Heart right ventricle (tissue), 16 donors: ENCODE measurements around the gene FAM184B. TPM values are rescaled to one million over a fixed set of nuclear protein-coding genes. Genes with fewer than 3 reads are reported as not detected.

Source experiments
- ATAC-seq, 8 donors: fragments of 200-7000 bp; cut with Tn5 transposase; one replicate each; pipeline ENCODE4 v1.9.1; 2020; ENCODE audit warnings: mild to moderate bottlenecking in 8 of 8, moderate library complexity in 8 of 8, moderate number of reproducible peaks in 1 of 8
- DNase-seq, 2 donors: peaks; one replicate each; pipeline ENCODE4 v3.0.0-alpha.2; 2020
- H3K27ac ChIP-seq, 10 donors: fragments of 200-600 bp; sonication (generic) in 2 of 10; one replicate each; pipeline versions ENCODE4 v1.5.0 to v1.8.0; 2020 to 2022; ENCODE audit warnings: mild to moderate bottlenecking in 3 of 10
- H3K27me3 ChIP-seq, 7 donors: fragments of 200-600 bp; one replicate each; pipeline ENCODE4 v1.8.0; 2021 to 2022; ENCODE audit warnings: mild to moderate bottlenecking in 2 of 7
- H3K36me3 ChIP-seq, 9 donors: fragments of 200-600 bp; sonication (generic) in 1 of 9; one replicate each; pipeline versions ENCODE4 v1.5.0 to v1.8.0; 2020 to 2022; ENCODE audit warnings: mild to moderate bottlenecking in 2 of 9
- H3K4me1 ChIP-seq, 9 donors: fragments of 200-600 bp; sonication (generic) in 1 of 9; one replicate each; pipeline versions ENCODE4 v1.5.0 to v1.8.0; 2020 to 2022; ENCODE audit warnings: mild to moderate bottlenecking in 4 of 9
- H3K4me3 ChIP-seq, 10 donors: fragments of 200-600 bp; sonication (generic) in 2 of 10; one replicate each; pipeline versions ENCODE4 v1.5.0 to v1.8.0; 2020 to 2022; ENCODE audit warnings: mild to moderate bottlenecking in 7 of 10, moderate library complexity in 2 of 10
- H3K9me3 ChIP-seq, 11 donors: fragments of 200-600 bp in 10 of 11; sonication (generic) in 2 of 11; one replicate each; pipeline versions ENCODE4 v1.5.0 to v1.8.0; 2013 to 2022; ENCODE audit warnings: mild to moderate bottlenecking in 2 of 11, control low read depth in 1 of 11, moderate library complexity in 1 of 11
- WGBS, 2 donors: extraction: QIAGEN DNeasy Blood & Tissue Kit; methylation state at CpG; one replicate each; pipeline ENCODE4 v1.1.7; 2013; ENCODE audit warnings: inconsistent platforms in 1 of 2; 5-methylcytosine and 5-hydroxymethylcytosine counted together
- intact Hi-C, 10 donors: fragments of 100-400 bp; cut with DNase I; formaldehyde crosslinking; loops; one replicate each; pipeline versions ENCODE4 v1.11.1 to v1.14.2; 2022
- polyA plus RNA-seq, 2 donors: library from polyadenylated mRNA; stranded (reverse); fragments of 200-250 nt; gene quantifications; one replicate each; pipeline ENCODE4 v1.2.3, GENCODE V29; 2013
- total RNA-seq, 10 donors: library from RNA; stranded (reverse); fragmentation: NEBNext Ultra II Directional in 3 of 10; extraction: Animal tissue kit (Norgen Biotek cat#: 25700) in 3 of 10; gene quantifications; one replicate each; pipeline versions ENCODE4 v1.2.1 to v1.2.4, GENCODE V29; 2021 to 2023
- TF ChIP-seq, protein P1 (sequence below), 9 donors: fragments of 200-600 bp; sonication (generic) in 2 of 9; IDR thresholded peaks; one replicate each; pipeline versions ENCODE4 v1.5.0 to v1.8.0; 2021 to 2022; ENCODE audit warnings: antibody characterized with exemption in 9 of 9, mild to moderate bottlenecking in 5 of 9, moderate library complexity in 1 of 9
- donor health status: Arrhythmogenic right ventricular cardiomyopathy.
- donor health status: ischemic (EF 13 %, LVEDD 7.1; RV severe dilation, severe dysfunction).
- donor health status: healthy with polysubstance abuse.
- donor health status: DM: no; HTN: yes; CAD: no.
- donor health status: DM: no; HTN: no; CAD: no.
- donor health status: ischemic (EF 25% LVEDD 6.9; RV normal size, moderate dysfunction).
- donor health status: ischemic (EF 25% LVEDD 5.7; RV mildly dilated, moderate dysfunction).
- donor health status: healthy.
- donor health status: DM: yes; HTN: yes; CAD: no.
- donor health status: Ischemic cardiomyopathy.
- donor health status: ischemic (EF 35%, LVEDD 5.7; RV mildly dilated, moderate dysfunction).
- donor health status: nonischemic (EF 11% LVEDD 7.7; RV severe dilation, severe dysfunction).
- donor health status: DM: yes; HTN: yes; CAD: no.
- donor health status: PGD.
- donor health status: ischemic (EF 29% LVEDD 5.4; RV normal size, mild dysfunction).
- donor health status: nonischemic (EF 23%, LVEDD 6.1; RV moderate dilation, normal function).

FAM184B gene
- total and polyA plus RNA-seq, 12 donors: 0.01 to 0.07 TPM; not detected in 10

DNA sequence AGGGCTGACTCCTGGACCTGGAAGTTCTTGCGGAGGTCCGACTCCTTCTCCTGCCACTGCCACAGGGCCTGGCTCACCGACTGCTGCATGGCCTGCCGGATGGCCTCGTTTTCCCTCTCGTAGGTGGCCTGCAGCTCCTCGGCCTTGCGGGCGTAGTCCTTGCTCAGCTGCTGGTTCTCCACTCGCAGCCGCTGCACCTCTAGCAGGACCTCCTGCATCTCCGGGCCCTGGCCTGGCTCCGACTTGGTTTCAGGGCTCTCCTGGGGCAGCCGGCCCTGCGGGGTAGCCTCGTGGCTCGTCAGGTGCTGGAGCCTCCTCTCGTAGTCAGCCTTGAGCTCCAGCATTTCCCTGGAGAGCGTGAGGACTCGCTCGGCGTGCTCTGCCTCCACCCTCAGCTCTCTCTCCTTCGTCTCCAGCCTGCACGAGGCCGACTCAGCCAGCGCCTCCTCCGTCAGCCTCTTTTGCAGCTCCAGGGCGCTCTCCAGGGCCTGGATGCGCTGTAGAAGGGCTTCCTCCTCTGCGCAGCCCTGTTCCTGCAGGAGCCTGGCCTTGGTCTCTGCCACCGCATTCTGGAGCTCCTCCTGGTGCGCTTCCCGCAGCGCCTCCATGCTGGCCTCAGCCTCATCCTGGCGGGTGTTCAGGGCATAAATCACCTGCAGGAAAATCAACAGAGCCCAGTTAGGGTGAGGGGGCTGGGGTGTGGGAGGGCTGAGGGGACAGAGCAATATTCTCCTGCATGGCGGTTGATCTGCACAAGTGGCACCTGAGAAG lies 72.2 kb downstream of the FAM184B start:
- no peak overlapping the region for H3K4me3 ChIP-seq
- H3K27ac ChIP-seq: no peak overlapping the region
- H3K9me3 ChIP-seq: no peaks in the 10 kb centered on the region
- ATAC-seq: peak in 1 of 8 donors; percentile 22
- DNase-seq: no peak
- no peaks in the 10 kb centered on the region for H3K36me3 ChIP-seq
- H3K4me1 ChIP-seq: peaks cover 0 to 3% (median 0%) of the 10 kb centered on the region in 9 donors
- H3K27me3 ChIP-seq: peaks cover 0 to 10% (median 0%) of the 10 kb centered on the region in 7 donors
- intact Hi-C loops: no loop called here
- TF ChIP-seq, protein P1, sequence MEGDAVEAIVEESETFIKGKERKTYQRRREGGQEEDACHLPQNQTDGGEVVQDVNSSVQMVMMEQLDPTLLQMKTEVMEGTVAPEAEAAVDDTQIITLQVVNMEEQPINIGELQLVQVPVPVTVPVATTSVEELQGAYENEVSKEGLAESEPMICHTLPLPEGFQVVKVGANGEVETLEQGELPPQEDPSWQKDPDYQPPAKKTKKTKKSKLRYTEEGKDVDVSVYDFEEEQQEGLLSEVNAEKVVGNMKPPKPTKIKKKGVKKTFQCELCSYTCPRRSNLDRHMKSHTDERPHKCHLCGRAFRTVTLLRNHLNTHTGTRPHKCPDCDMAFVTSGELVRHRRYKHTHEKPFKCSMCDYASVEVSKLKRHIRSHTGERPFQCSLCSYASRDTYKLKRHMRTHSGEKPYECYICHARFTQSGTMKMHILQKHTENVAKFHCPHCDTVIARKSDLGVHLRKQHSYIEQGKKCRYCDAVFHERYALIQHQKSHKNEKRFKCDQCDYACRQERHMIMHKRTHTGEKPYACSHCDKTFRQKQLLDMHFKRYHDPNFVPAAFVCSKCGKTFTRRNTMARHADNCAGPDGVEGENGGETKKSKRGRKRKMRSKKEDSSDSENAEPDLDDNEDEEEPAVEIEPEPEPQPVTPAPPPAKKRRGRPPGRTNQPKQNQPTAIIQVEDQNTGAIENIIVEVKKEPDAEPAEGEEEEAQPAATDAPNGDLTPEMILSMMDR (IDR thresholded peaks at IDR 0.05): no peak
- WGBS, 2 donors: 75 to 81% methylated on average over 36 of the region's 36 CpGs

DNA sequence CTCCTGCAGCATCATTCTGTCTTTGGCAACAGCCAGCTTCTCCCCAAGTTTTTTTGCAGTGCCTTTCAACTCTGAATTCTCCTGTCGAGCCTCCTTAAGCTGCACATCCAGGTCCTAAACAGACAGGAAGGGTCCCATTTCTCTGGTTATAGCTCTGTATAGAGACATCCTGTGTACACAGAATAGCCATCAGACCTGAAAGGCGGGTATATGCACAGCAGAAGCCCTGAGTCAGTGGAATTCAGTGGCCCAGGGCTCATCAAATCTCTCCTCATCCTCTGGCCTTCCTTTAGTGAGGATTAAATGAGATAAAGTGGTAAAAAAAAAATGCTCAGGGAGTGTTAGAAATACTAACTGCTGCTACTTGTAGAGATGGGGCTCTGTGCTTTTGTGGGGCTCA lies 73.8 kb downstream of the FAM184B start:
- no peaks in the 10 kb centered on the region for H3K36me3 ChIP-seq
- H3K4me3 ChIP-seq: no peak overlapping the region
- TF ChIP-seq, protein P1 (IDR thresholded peaks at IDR 0.05): no peak
- peaks cover 0 to 3% (median 0%) of the 10 kb centered on the region in 9 donors for H3K4me1 ChIP-seq
- ATAC-seq: no peak
- intact Hi-C loops: no loop called here
- WGBS, 2 donors: 69 to 73% methylated on average over 2 of the region's 2 CpGs
- DNase-seq: no peak
- no peaks in the 10 kb centered on the region for H3K9me3 ChIP-seq
- H3K27me3 ChIP-seq: peaks cover 0 to 10% (median 0%) of the 10 kb centered on the region in 7 donors
- H3K27ac ChIP-seq: no peak overlapping the region

DNA sequence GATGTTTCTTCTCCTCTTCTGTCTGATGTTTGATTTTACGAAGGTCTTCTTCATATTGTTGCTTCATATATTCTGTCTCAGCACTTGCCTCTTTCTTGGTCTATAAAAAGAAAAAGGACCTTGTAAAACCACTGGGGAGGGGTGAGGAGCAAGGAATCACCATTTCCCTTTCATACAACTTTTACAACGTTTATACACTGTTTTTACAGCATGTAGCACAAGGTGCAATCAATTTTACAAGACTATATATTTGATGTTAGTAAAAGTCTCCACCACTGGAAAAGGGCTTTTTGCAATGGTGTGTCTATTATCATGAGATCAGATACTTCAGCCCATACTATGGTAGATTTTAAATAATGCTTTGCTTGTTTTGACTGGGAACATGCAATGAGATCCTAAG lies 76.3 kb downstream of the FAM184B start:
- Histone ChIP-seq H3K9me3 (peaks cover 0 to 4% (median 0%) of the 10 kb centered on the region in 11 donors), H3K36me3 (no peaks in the 10 kb centered on the region), H3K27me3 (peaks cover 0 to 10% (median 0%) of the 10 kb centered on the region in 7 donors), H3K4me1 (peaks cover 0 to 3% (median 0%) of the 10 kb centered on the region in 9 donors), H3K4me3 (no peak overlapping the region), H3K27ac (no peak overlapping the region)
- DNase-seq (no peak), ATAC-seq (no peak)
- WGBS, 2 donors: 65 to 76% methylated on average over 2 of the region's 2 CpGs
- intact Hi-C loops: no loop called here
- TF ChIP-seq, protein P1 (IDR thresholded peaks at IDR 0.05): no peak

DNA sequence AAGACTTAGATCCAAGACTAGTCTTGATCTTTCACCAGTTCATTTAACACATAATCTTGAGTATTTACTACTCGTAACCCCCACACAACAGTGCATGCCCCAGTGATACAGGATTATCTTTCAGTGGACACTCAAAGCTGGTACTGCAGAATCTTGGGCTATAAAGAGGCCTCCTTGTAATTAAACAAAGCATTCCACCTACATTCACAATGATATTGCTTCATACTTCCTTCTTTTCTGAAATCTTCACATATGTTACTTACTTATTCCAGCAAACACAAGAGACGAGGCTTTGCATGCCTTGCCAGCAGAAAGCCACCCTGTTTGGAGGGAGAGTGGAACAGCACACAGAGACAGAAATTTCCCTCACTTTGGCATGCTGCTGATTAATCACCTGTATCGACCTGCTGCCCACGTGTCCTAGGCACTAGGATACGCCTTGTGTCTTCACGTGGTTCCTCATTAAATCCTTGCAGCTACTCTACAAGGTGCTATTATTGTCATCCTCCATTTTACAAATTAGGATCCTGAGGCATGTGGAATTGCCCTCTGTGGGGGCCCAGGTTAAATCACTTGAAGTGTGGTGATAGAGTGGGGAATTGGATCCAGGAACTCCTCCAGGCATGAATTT lies 77.3 kb downstream of the FAM184B start:
- TF ChIP-seq, protein P1 (IDR thresholded peaks at IDR 0.05): no peak
- Histone ChIP-seq H3K4me1 (peaks cover 0 to 3% (median 0%) of the 10 kb centered on the region in 9 donors), H3K4me3 (no peak overlapping the region), H3K9me3 (peaks cover 0 to 13% (median 6%) of the 10 kb centered on the region in 11 donors), H3K27ac (no peak overlapping the region), H3K27me3 (peaks cover 0 to 5% (median 0%) of the 10 kb centered on the region in 7 donors), H3K36me3 (no peaks in the 10 kb centered on the region)
- intact Hi-C loops: no loop called here
- ATAC-seq: no peak
- WGBS, 2 donors: 77 to 79% methylated on average over 6 of the region's 6 CpGs
- DNase-seq: no peak
